Neural crest cell (in vitro differentiated cells): Measurements from ENCODE around the gene ERRFI1. TPM values are rescaled to one million over a fixed set of nuclear protein-coding genes. Genes with fewer than 3 reads are reported as not detected.
"Not testable (repeated sequence)": the region's sequence is repeated elsewhere in the genome, so short reads cannot be mapped to it uniquely, and the experiment has no call there.

ENCODE experiments used
- DNase-seq: peaks from one replicate; pipeline ENCODE4 v3.0.0; 2021; ENCODE audit warnings: low read depth, mixed read lengths, low spot score
- H3K27ac Mint-ChIP-seq: one replicate; pipeline ENCODE4 v1.8.0; 2021; ENCODE audit warnings: mild to moderate bottlenecking, mixed read lengths; ENCODE audit not compliant: unreplicated experiment
- H3K27me3 Mint-ChIP-seq: 2 replicates; pipeline ENCODE4 v1.8.0; 2021; ENCODE audit warnings: low read depth, mild to moderate bottlenecking, mixed read lengths
- H3K36me3 Mint-ChIP-seq: 2 replicates; pipeline ENCODE4 v1.8.0; 2021; ENCODE audit warnings: low read depth, mild to moderate bottlenecking, mixed read lengths
- H3K4me1 Mint-ChIP-seq: 2 replicates; pipeline ENCODE4 v1.8.0; 2021; ENCODE audit warnings: mixed read lengths
- H3K4me3 Mint-ChIP-seq: one replicate; pipeline ENCODE4 v1.8.0; 2021; ENCODE audit warnings: mild to moderate bottlenecking, mixed read lengths
- H3K9me3 Mint-ChIP-seq: 2 replicates; pipeline ENCODE4 v1.8.0; 2021; ENCODE audit warnings: mixed read lengths
- CTCF ChIP-seq: fragments of 200-600 bp; sonication (generic); conservative IDR thresholded peaks from 2 replicates; pipeline ENCODE4 v1.5.0; 2021; ENCODE audit warnings: antibody characterized with exemption, mild to moderate bottlenecking
- total RNA-seq: library from RNA; stranded (reverse); gene quantifications from 2 replicates; pipeline ENCODE4 v1.2.1, GENCODE V29; 2021

Gene ERRFI1
- total RNA-seq, 1 donor from 2014 or later, result 23.3 TPM

- no peak for TF ChIP-seq CTCF
- H3K36me3 Mint-ChIP-seq, result no peaks in the 10 kb centered on the region
- no peaks in the 10 kb centered on the region for H3K27me3 Mint-ChIP-seq
- H3K27ac Mint-ChIP-seq, result no peak overlapping the region
- H3K9me3 Mint-ChIP-seq, result no peaks in the 10 kb centered on the region
- DNase-seq, result no peak
- H3K4me1 Mint-ChIP-seq, result peaks cover 4% of the 10 kb centered on the region
- H3K4me3 Mint-ChIP-seq, result no peak overlapping the region
Measured at GRCh38 chr1:8059161-8059622, 33.1 kb upstream of the ERRFI1 start.

GRCh38 chr1:8057779-8058178 is 31.7 kb upstream of the ERRFI1 start:
- H3K9me3 Mint-ChIP-seq, DNase-seq, H3K36me3 Mint-ChIP-seq, H3K27me3 Mint-ChIP-seq, H3K4me1 Mint-ChIP-seq, H3K4me3 Mint-ChIP-seq, H3K27ac Mint-ChIP-seq: not testable (repeated sequence)

GRCh38 chr1:8055973-8056372 is 29.9 kb upstream of the ERRFI1 start:
- TF ChIP-seq CTCF, result no peak
- no peaks in the 10 kb centered on the region for H3K4me1 Mint-ChIP-seq
- H3K4me3 Mint-ChIP-seq, result no peak overlapping the region

GRCh38 chr1:8053878-8054567 is 27.9 kb upstream of the ERRFI1 start:
- no peak for TF ChIP-seq CTCF
- H3K27me3 Mint-ChIP-seq, result no peaks in the 10 kb centered on the region
- H3K36me3 Mint-ChIP-seq, result no peaks in the 10 kb centered on the region
- no peak for DNase-seq
- H3K9me3 Mint-ChIP-seq, result no peaks in the 10 kb centered on the region
- no peak overlapping the region for H3K27ac Mint-ChIP-seq
- H3K4me3 Mint-ChIP-seq, result no peak overlapping the region
- no peaks in the 10 kb centered on the region for H3K4me1 Mint-ChIP-seq

More at GRCh38 chr1:8055973-8056372, 29.9 kb upstream of the ERRFI1 start:
- Mint-ChIP-seq H3K36me3 (no peaks in the 10 kb centered on the region), H3K27me3 (no peaks in the 10 kb centered on the region), H3K27ac (no peak overlapping the region), H3K9me3 (no peaks in the 10 kb centered on the region)
- DNase-seq, result no peak

GRCh38 chr1:8051650-8052049 is 25.5 kb upstream of the ERRFI1 start:
- no peak for DNase-seq
- H3K36me3 Mint-ChIP-seq, result no peaks in the 10 kb centered on the region
- no peaks in the 10 kb centered on the region for H3K27me3 Mint-ChIP-seq
- no peak for TF ChIP-seq CTCF
- H3K4me3 Mint-ChIP-seq, result no peak overlapping the region
- H3K4me1 Mint-ChIP-seq, result no peaks in the 10 kb centered on the region
- H3K9me3 Mint-ChIP-seq, result no peaks in the 10 kb centered on the region
- no peak overlapping the region for H3K27ac Mint-ChIP-seq

- DNase-seq, H3K36me3 Mint-ChIP-seq, H3K27ac Mint-ChIP-seq, H3K4me1 Mint-ChIP-seq, H3K9me3 Mint-ChIP-seq, H3K4me3 Mint-ChIP-seq, H3K27me3 Mint-ChIP-seq: not testable (repeated sequence)
Measured at GRCh38 chr1:8049229-8049628, 23.1 kb upstream of the ERRFI1 start.
